Transverse colon (tissue), 4 donors: ENCODE data around the gene CYSTM1. TPM values are rescaled to one million over a fixed set of nuclear protein-coding genes. Genes with fewer than 3 reads are reported as not detected.

Source experiments
- DNase-seq: peaks from one replicate; pipeline ENCODE4 v3.0.0-alpha.2; 2019
- H3K27ac ChIP-seq, 4 donors: fragments of 200-600 bp; sonication (generic); 2 replicates each; pipeline ENCODE4 v1.5.1; 2016 to 2018; ENCODE audit warnings: inconsistent platforms in 4 of 4
- H3K27me3 ChIP-seq: fragments of 200-600 bp; sonication (generic); 2 replicates; pipeline ENCODE4 v1.5.1; 2017; ENCODE audit warnings: inconsistent platforms
- H3K36me3 ChIP-seq, 4 donors: fragments of 200-600 bp; sonication (generic); 2 replicates each; pipeline ENCODE4 v1.5.1; 2017 to 2019; ENCODE audit warnings: inconsistent platforms in 4 of 4
- H3K4me1 ChIP-seq, 4 donors: fragments of 200-600 bp; sonication (generic); 2 replicates each; pipeline ENCODE4 v1.5.1; 2017 to 2020; ENCODE audit warnings: inconsistent platforms in 4 of 4
- H3K4me3 ChIP-seq, 4 donors: fragments of 200-600 bp; sonication (generic); 1 replicate in 1 of 4; 2 replicates in 3 of 4; pipeline versions ENCODE4 v1.5.1 to v1.6.1; 2017 to 2019; ENCODE audit warnings: inconsistent platforms in 4 of 4
- H3K9me3 ChIP-seq, 2 donors: fragments of 200-600 bp; sonication (generic); 2 replicates each; pipeline ENCODE4 v1.5.1; 2017 to 2019; ENCODE audit warnings: inconsistent platforms in 2 of 2
- EP300 ChIP-seq: sonication (generic); formaldehyde crosslinking; IDR thresholded peaks from one replicate; pipeline ENCODE4 v1.6.1; 2017; ENCODE audit warnings: antibody characterized with exemption, low read depth
- POLR2A ChIP-seq: fragments of 450-650 bp; IDR thresholded peaks from one replicate; pipeline ENCODE4 v1.6.1; 2016; ENCODE audit warnings: antibody characterized with exemption, mild to moderate bottlenecking, moderate library complexity
- POLR2AphosphoS5 ChIP-seq, 3 donors: sonication (generic); formaldehyde crosslinking; IDR thresholded peaks; one replicate each; pipeline ENCODE4 v1.6.1; 2016; ENCODE audit warnings: antibody characterized with exemption in 3 of 3
- WGBS, 2 donors: methylation state at CpG; one replicate each; pipeline ENCODE4 v1.1.5; 2018; ENCODE audit warnings: low coverage in 1 of 2; 5-methylcytosine and 5-hydroxymethylcytosine counted together
- in situ Hi-C, 4 donors: fragments of 200-750 bp; cut with MboI; loops; one replicate each; pipeline versions ENCODE4 v1.15.0 to v1.15.1; 2017; ENCODE audit warnings: low sequenced_read_pairs in 3 of 4, low pct_ligation_motif_present in 1 of 4, low pct_unique_long_range_greater_than_20kb in 1 of 4
- intact Hi-C: fragments of 100-400 bp; cut with DNase I; formaldehyde crosslinking; loops from one replicate; pipeline ENCODE4 v1.15.1; 2023; ENCODE audit warnings: low total_unique reads
- total RNA-seq, 4 donors: library from RNA; depleted of rRNA; stranded (reverse); fragments of >200 nt; gene quantifications; one replicate each; pipeline ENCODE4 v1.1.0, GENCODE V29; 2016
- TF ChIP-seq, protein P1 (sequence below), 5 experiments: fragments of 200-600 bp in 3 of 5; fragments of 450-650 bp in 2 of 5; sonication (generic) in 3 of 5; IDR thresholded peaks; 1 replicate in 2 of 5; 2 replicates in 3 of 5; pipeline ENCODE4 v1.5.1; 2016 to 2017; ENCODE audit warnings: antibody characterized with exemption in 5 of 5, inconsistent platforms in 3 of 5, mild to moderate bottlenecking in 2 of 5, moderate library complexity in 1 of 5

Gene CYSTM1
- total RNA-seq, 4 donors from 2014 or later, result 32.8 to 264 (median 107) TPM

DNA sequence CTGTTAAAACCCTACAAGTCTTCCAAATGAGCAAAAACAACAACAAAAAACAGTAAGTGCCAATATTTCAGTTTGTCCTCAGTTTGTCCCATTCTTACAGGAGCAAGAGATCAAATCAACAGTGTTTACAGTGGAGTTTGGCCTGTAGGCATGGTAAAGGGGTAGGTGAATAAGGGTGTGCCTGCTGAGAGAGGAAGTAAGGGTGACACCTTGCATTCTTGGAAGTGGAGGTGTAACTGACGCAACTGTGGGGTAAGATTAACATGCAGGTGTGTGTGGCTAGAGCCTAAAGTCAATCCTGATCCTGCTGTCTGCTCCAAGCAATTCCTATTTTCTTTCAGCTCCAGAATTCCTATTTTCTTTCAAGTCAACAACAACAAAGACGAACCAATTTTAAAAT lies 84.5 kb downstream of the CYSTM1 start:
- H3K27ac ChIP-seq, result peak overlapping the region; percentile 40 to 80 (median 60)
- WGBS, 2 donors, result 60 to 71% methylated on average over 2 of the region's 2 CpGs
- TF ChIP-seq, protein P1, sequence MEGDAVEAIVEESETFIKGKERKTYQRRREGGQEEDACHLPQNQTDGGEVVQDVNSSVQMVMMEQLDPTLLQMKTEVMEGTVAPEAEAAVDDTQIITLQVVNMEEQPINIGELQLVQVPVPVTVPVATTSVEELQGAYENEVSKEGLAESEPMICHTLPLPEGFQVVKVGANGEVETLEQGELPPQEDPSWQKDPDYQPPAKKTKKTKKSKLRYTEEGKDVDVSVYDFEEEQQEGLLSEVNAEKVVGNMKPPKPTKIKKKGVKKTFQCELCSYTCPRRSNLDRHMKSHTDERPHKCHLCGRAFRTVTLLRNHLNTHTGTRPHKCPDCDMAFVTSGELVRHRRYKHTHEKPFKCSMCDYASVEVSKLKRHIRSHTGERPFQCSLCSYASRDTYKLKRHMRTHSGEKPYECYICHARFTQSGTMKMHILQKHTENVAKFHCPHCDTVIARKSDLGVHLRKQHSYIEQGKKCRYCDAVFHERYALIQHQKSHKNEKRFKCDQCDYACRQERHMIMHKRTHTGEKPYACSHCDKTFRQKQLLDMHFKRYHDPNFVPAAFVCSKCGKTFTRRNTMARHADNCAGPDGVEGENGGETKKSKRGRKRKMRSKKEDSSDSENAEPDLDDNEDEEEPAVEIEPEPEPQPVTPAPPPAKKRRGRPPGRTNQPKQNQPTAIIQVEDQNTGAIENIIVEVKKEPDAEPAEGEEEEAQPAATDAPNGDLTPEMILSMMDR (IDR thresholded peaks at IDR 0.05), result no peak
- peak; percentile 62 for TF ChIP-seq EP300
- peak in 1 of 3 donors; percentile 78 for TF ChIP-seq POLR2AphosphoS5 (IDR thresholded peaks at IDR 0.05)
- TF ChIP-seq POLR2A, result no peak
- H3K27me3 ChIP-seq, result no peaks in the 10 kb centered on the region
- no peak overlapping the region for H3K4me3 ChIP-seq
- intact Hi-C loops, result no loop called here
- peaks cover 13 to 56% (median 27%) of the 10 kb centered on the region in 4 donors for H3K4me1 ChIP-seq
- DNase-seq, result peak; percentile 60
- in situ Hi-C loops, result no loop called here
- H3K9me3 ChIP-seq, result no peaks in the 10 kb centered on the region
- no peaks in the 10 kb centered on the region for H3K36me3 ChIP-seq

DNA sequence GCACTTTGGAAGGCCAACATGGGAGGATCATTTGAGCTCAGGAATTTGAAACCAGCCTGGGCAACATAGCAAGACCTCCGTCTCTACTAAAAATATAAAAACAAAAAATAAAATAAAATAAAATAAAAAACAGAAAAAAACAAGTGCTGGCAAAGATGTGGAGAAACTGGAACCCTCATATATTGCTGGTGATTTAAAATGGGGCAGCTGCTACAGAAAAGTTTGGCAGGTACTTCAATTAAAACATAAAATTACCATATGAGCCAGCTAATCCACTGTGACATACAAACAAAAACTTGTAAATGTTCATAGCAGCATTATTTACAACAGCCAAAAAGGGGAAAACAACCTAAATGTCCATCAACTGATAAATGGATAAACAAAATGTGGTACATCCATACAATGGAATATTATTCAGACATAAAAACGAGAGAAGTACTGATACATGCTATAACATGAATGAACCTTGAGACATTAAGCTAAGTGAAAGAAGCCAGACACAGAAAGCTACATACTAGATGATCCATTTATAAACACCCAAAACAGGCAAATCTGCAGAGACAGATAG lies 85.2 kb downstream of the CYSTM1 start:
- DNase-seq, result no peak
- WGBS, 2 donors, result 95 to 96% methylated on average over 2 of the region's 2 CpGs
- intact Hi-C loops (no loop called here), in situ Hi-C loops (no loop called here)
- Histone ChIP-seq H3K36me3 (no peaks in the 10 kb centered on the region), H3K9me3 (no peaks in the 10 kb centered on the region), H3K27me3 (no peaks in the 10 kb centered on the region), H3K27ac (peak overlapping the region; percentile 70 to 80 (median 78)), H3K4me1 (peaks cover 13 to 50% (median 26%) of the 10 kb centered on the region in 4 donors), H3K4me3 (no peak overlapping the region)
- no peak for TF ChIP-seq POLR2A
- no peak for TF ChIP-seq EP300
- no peak for TF ChIP-seq POLR2AphosphoS5 (IDR thresholded peaks at IDR 0.05)
- TF ChIP-seq, protein P1 (IDR thresholded peaks at IDR 0.05), result no peak

DNA sequence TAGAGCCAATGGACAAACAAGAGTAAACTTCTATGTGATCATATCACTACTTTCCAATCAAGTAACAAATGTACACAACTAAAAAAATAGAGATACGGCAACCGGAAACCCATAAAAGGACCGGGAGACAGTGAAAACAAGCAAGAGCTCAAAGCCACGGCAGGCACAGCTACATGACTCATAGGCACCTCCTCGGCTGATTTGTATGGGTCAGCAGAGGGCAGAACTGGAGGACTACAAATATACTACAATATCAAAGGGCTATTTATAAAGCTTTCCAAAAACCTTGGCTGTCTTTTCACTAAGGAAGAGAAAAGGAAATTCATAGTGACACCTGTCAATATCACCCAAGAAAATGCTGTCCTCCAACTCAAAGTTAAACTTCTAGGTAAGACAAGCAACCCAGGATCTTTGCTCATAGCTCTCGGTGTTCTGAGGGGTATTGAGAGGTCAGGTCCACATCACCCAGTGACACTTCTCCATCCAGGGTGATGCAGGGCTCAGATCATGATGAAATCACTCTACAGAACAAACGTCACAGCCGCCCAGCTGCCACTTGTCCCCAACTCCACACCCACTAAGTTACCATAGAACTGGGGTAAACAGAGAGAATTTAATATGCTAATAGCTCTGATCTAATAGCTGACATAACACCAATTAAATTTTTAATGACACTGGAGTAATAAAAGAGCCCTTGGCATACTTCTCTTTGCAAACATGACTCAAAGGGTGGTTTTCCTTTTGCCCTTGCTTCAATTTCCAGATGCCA lies 86.6 kb downstream of the CYSTM1 start:
- 17 to 32% methylated on average over 5 to 8 of the region's 8 CpGs for WGBS, 2 donors
- intact Hi-C loops (no loop called here), in situ Hi-C loops (no loop called here)
- peaks cover 13 to 41% (median 26%) of the 10 kb centered on the region in 4 donors for H3K4me1 ChIP-seq
- H3K4me3 ChIP-seq, result no peak overlapping the region
- no peaks in the 10 kb centered on the region for H3K36me3 ChIP-seq
- H3K27ac ChIP-seq, result peak overlapping the region; percentile 70 to 80 (median 78)
- DNase-seq, result peak; percentile 75
- H3K9me3 ChIP-seq, result no peaks in the 10 kb centered on the region
- H3K27me3 ChIP-seq, result no peaks in the 10 kb centered on the region
- peak; percentile 5 to 22 (median 20) for TF ChIP-seq POLR2AphosphoS5 (IDR thresholded peaks at IDR 0.05)
- no peak for TF ChIP-seq POLR2A
- no peak for TF ChIP-seq EP300
- TF ChIP-seq, protein P1 (IDR thresholded peaks at IDR 0.05), result peak in 1 of 5 experiments; percentile 6

DNA sequence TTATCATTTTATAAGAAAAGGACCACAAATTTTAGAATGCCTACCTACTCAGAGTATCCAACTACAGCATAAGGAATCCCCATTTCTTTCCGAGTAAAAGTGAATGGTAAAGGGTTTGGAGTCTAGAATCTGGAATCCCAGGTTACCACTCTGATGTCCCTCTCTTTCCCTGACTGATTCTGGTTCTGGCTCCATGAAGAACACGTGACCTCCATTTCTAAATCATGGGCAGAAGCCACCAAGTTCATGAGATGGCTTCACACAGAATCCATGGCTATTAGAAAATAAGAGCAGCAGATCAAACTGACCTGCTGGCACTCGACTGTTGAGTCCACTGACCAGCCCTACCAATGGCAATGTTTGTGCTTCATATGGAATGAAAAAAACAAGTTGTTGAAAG lies 87.2 kb downstream of the CYSTM1 start:
- Histone ChIP-seq H3K4me1 (peaks cover 13 to 41% (median 26%) of the 10 kb centered on the region in 4 donors), H3K36me3 (no peaks in the 10 kb centered on the region), H3K27me3 (no peaks in the 10 kb centered on the region), H3K9me3 (no peaks in the 10 kb centered on the region), H3K27ac (peak overlapping the region; percentile 70 to 80 (median 78)), H3K4me3 (no peak overlapping the region)
- in situ Hi-C loops, result no loop called here
- WGBS, 2 donors, result 86% methylated on average over 3 of the region's 3 CpGs; no CpG with 5 or more reads in 1 of the 2 donors
- no peak for TF ChIP-seq EP300
- TF ChIP-seq POLR2A, result no peak
- no peak for TF ChIP-seq POLR2AphosphoS5 (IDR thresholded peaks at IDR 0.05)
- TF ChIP-seq, protein P1 (IDR thresholded peaks at IDR 0.05), result no peak
- intact Hi-C loops, result no loop called here
- DNase-seq, result no peak
